ENCODE results near the gene CCDC177.

- TF ChIP-seq CTCF (optimal IDR thresholded peaks at IDR 0.05 in 1 of 3, IDR thresholded peaks at IDR 0.05 in 1 of 3, conservative IDR thresholded peaks at IDR 0.05 in 1 of 3; ENCODE audit: extremely low read depth in 1 of 3, insufficient read depth in 2 of 3, low read length in 3 of 3) = no peak
- TF ChIP-seq EZH2 (IDR thresholded peaks at IDR 0.05; ENCODE audit: low read length) = no peak
Observed at GRCh38 chr14:69591317-69591716, 16.6 kb upstream of the CCDC177 start.

Measured in keratinocyte (primary cell).